ENCODE results near the gene SGCB. TPM values are rescaled to one million over a fixed set of nuclear protein-coding genes. Genes with fewer than 3 reads are reported as not detected.

Gene SGCB
- total and polyA plus RNA-seq, 2 of the 4 experiments (the other 2 are of a cell fraction), result 16.3 to 24.0 TPM

DNA sequence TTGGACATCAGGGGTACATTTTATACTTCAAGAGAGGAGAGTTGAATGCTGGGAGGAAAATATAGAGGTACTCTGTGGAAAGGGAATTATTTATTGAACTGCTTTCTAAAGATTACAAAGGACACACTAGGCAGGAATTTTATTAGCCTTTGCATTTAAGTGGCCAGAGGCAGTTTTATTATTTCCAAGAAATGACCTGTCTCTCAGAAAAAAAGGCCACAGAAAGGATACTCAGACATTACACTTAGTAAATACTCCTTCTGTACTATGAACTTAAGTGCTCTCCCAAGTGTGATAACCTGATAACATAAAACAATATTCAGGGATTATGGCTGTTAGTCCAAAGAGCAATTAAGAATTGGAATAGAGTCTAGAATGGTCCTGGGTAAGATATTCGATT lies 25.4 kb downstream of the SGCB start:
- no peak overlapping the region for H4K8ac ChIP-seq (ENCODE audit: low read depth in 2 of 2, low read length in 2 of 2)
- no peaks in the 10 kb centered on the region for H3K27me3 ChIP-seq (ENCODE audit: control insufficient read depth, insufficient read depth, low read length)
- H2AK5ac ChIP-seq (ENCODE audit: low read depth, low read length), result no peak overlapping the region
- no peak overlapping the region for H2BK5ac ChIP-seq (ENCODE audit: low read depth, low read length, poor library complexity, severe bottlenecking)
- H3K14ac ChIP-seq (replicated peaks; ENCODE audit: low read depth, low read length), result no peak overlapping the region
- no peak overlapping the region for H2BK120ac ChIP-seq (ENCODE audit: low read depth, low read length)
- no peaks in the 10 kb centered on the region for H3K36me3 ChIP-seq (ENCODE audit: control insufficient read depth, insufficient read depth, low read length)
- TF ChIP-seq, protein P1, sequence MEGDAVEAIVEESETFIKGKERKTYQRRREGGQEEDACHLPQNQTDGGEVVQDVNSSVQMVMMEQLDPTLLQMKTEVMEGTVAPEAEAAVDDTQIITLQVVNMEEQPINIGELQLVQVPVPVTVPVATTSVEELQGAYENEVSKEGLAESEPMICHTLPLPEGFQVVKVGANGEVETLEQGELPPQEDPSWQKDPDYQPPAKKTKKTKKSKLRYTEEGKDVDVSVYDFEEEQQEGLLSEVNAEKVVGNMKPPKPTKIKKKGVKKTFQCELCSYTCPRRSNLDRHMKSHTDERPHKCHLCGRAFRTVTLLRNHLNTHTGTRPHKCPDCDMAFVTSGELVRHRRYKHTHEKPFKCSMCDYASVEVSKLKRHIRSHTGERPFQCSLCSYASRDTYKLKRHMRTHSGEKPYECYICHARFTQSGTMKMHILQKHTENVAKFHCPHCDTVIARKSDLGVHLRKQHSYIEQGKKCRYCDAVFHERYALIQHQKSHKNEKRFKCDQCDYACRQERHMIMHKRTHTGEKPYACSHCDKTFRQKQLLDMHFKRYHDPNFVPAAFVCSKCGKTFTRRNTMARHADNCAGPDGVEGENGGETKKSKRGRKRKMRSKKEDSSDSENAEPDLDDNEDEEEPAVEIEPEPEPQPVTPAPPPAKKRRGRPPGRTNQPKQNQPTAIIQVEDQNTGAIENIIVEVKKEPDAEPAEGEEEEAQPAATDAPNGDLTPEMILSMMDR (conservative IDR thresholded peaks at IDR 0.05; ENCODE audit: low read depth, low read length), result no peak
- no peak for TF ChIP-seq NFE2L2 (IDR thresholded peaks at IDR 0.05; ENCODE audit: low read depth, low read length)
- TF ChIP-seq POLR2A (IDR thresholded peaks at IDR 0.05; ENCODE audit: low read depth, low read length), result no peak
- H2AFZ ChIP-seq (replicated peaks; ENCODE audit: low read length, poor library complexity), result no peak overlapping the region
- in situ Hi-C loops (cut with MboI; ENCODE audit: low sequenced_read_pairs), result no loop called here
- H3K27ac ChIP-seq (ENCODE audit: insufficient read depth, low read length), result no peak overlapping the region
- dilution Hi-C loops (cut with HindIII; ENCODE audit: low sequenced_read_pairs, unreplicated experiment), result no loop called here
- no peaks in the 10 kb centered on the region for H4K20me1 ChIP-seq (ENCODE audit: insufficient read depth, low read length)
- ATAC-seq (ENCODE audit: low read depth), result no peak
- no peaks in the 10 kb centered on the region for H3K9me1 ChIP-seq (ENCODE audit: insufficient read depth, low read length)
- intact Hi-C loops (cut with micrococcal nuclease), result loop anchor here (10.0 kb wide), 1 partner anchor 58 kb away; no protein-coding TSS in a partner anchor
- H3K9ac ChIP-seq (ENCODE audit: low read depth, low read length), result no peak overlapping the region
- H3K4me2 ChIP-seq (ENCODE audit: low read depth, low read length), result no peak overlapping the region
- no peak overlapping the region for H3K23ac ChIP-seq (ENCODE audit: low read depth, low read length)
- H2AK9ac ChIP-seq (replicated peaks; ENCODE audit: low read depth, low read length, poor library complexity), result no peak overlapping the region
- H3K4me3 ChIP-seq (ENCODE audit: insufficient read depth, low read depth, low read length), result no peak overlapping the region
- no peak overlapping the region for H2BK20ac ChIP-seq (ENCODE audit: low read depth, low read length)
- no peaks in the 10 kb centered on the region for H3K4me1 ChIP-seq (ENCODE audit: control insufficient read depth, insufficient read depth, low read length)
- no peaks in the 10 kb centered on the region for H3K9me3 ChIP-seq (ENCODE audit: control insufficient read depth, insufficient read depth, low read length)
- no peak for DNase-seq
- H3K56ac ChIP-seq (ENCODE audit: extremely low read depth, insufficient read depth, low read length), result no peak overlapping the region
- WGBS, 2 experiments (ENCODE audit: extremely low coverage in 2 of 2, insufficient read length in 1 of 2), result no CpG with 5 or more reads among the region's 1 CpG
- BruUV-seq (replicated peaks), result no TSS peak
- no peak overlapping the region for H4K5ac ChIP-seq (ENCODE audit: low read depth, low read length)
- H2BK15ac ChIP-seq (ENCODE audit: low read depth, low read length), result no peak overlapping the region
- no peak overlapping the region for H4K91ac ChIP-seq (ENCODE audit: insufficient read depth, low read depth, low read length)
- CTCF ChIA-PET, result no interaction called here
- no peak overlapping the region for H3K4ac ChIP-seq (ENCODE audit: low read depth, low read length)
- H3K18ac ChIP-seq (ENCODE audit: low read depth, low read length), result no peak overlapping the region
- H3K79me1 ChIP-seq (ENCODE audit: low read depth in 1 of 2, low read length in 2 of 2), result no peaks in the 10 kb centered on the region
- POLR2A ChIA-PET (ENCODE audit: unreplicated experiment), result no interaction called here

Data from IMR-90 (cell line).